HepG2 (cell line): ENCODE results near the gene CCDC97. TPM values are rescaled to one million over a fixed set of nuclear protein-coding genes. Genes with fewer than 3 reads are reported as not detected.

ENCODE experiments used
- ELK4 ChIP-seq: sonication (generic); formaldehyde crosslinking; IDR thresholded peaks from 2 replicates; pipeline ENCODE4 v1.9.0; 2021; ENCODE audit warnings: missing genetic modification reagents, borderline replicate concordance
- HES4 ChIP-seq: sonication (generic); formaldehyde crosslinking; IDR thresholded peaks from 2 replicates; pipeline ENCODE4 v1.9.0; 2021; ENCODE audit warnings: mild to moderate bottlenecking, missing genetic modification reagents, borderline replicate concordance
- HOXD1 ChIP-seq: sonication (generic); formaldehyde crosslinking; IDR thresholded peaks from 2 replicates; pipeline ENCODE4 v1.5.0; 2020; ENCODE audit warnings: missing genetic modification reagents
- MIXL1 ChIP-seq: IDR thresholded peaks from 2 replicates; pipeline ENCODE4 v1.6.1; 2016
- NFYB ChIP-seq: sonication (generic); formaldehyde crosslinking; IDR thresholded peaks from 2 replicates; pipeline ENCODE4 v1.4.0; 2020; ENCODE audit warnings: missing genetic modification reagents
- ZFYVE20 ChIP-seq: sonication (generic); formaldehyde crosslinking; IDR thresholded peaks from 2 replicates; pipeline ENCODE4 v1.8.0; 2023; ENCODE audit warnings: low read depth, mild to moderate bottlenecking, moderate library complexity, missing genetic modification reagents, borderline replicate concordance
- ZNF207 ChIP-seq: fragments of 450-650 bp; IDR thresholded peaks from 2 replicates; pipeline ENCODE4 v1.6.1; 2016; ENCODE audit warnings: antibody characterized with exemption, borderline replicate concordance
- ZNF329 ChIP-seq: sonication (generic); formaldehyde crosslinking; IDR thresholded peaks from 2 replicates; pipeline ENCODE4 v1.9.0; 2021; ENCODE audit warnings: low read depth, mild to moderate bottlenecking, missing genetic modification reagents
- ZNF350 ChIP-seq: sonication (generic); formaldehyde crosslinking; IDR thresholded peaks from 2 replicates; pipeline ENCODE4 v1.4.0; 2020; ENCODE audit warnings: mild to moderate bottlenecking, low read depth, missing genetic modification reagents, borderline replicate concordance
- ZNF441 ChIP-seq: sonication (generic); formaldehyde crosslinking; IDR thresholded peaks from 2 replicates; pipeline ENCODE4 v1.7.0; 2021; ENCODE audit warnings: missing genetic modification reagents, borderline replicate concordance
- ZNF646 ChIP-seq: sonication (generic); formaldehyde crosslinking; IDR thresholded peaks from 2 replicates; pipeline ENCODE4 v1.9.0; 2021; ENCODE audit warnings: mild to moderate bottlenecking, missing genetic modification reagents
- ZNF672 ChIP-seq: sonication (generic); formaldehyde crosslinking; IDR thresholded peaks from 2 replicates; pipeline ENCODE4 v1.8.1; 2022; ENCODE audit warnings: missing genetic modification reagents
- ZNF841 ChIP-seq: sonication (generic); formaldehyde crosslinking; IDR thresholded peaks from 2 replicates; pipeline ENCODE4 v1.8.1; 2023; ENCODE audit warnings: missing genetic modification reagents, borderline replicate concordance
- polyA plus RNA-seq, 8 experiments: library from polyadenylated mRNA; depleted of rRNA in 3 of 8; stranded (reverse) in 7 of 8; unstranded in 1 of 8; fragments of >200 nt; fragmentation: Illumina TruSeq in 4 of 8; extraction: Trizol in 4 of 8; gene quantifications; 2 replicates each; pipeline versions ENCODE4 v1.2.1 to v1.2.3, GENCODE V29; 2011 to 2016; ENCODE audit warnings: low read depth in 4 of 8, missing spikeins in 1 of 8, mixed read lengths in 1 of 8; ENCODE audit not compliant: insufficient read depth in 1 of 8
- total RNA-seq, 5 experiments: library from RNA; depleted of rRNA; stranded (reverse); fragments of >200 nt; fragmentation: Illumina TruSeq; extraction: Trizol; gene quantifications; 2 replicates each; pipeline ENCODE4 v1.2.3, GENCODE V29; 2016; ENCODE audit warnings: low read depth in 1 of 5
- TF ChIP-seq, protein P1 (sequence below): sonication (generic); formaldehyde crosslinking; IDR thresholded peaks from 2 replicates; pipeline ENCODE4 v1.5.0; 2020; ENCODE audit warnings: mild to moderate bottlenecking, missing genetic modification reagents, borderline replicate concordance

Gene CCDC97
- total and polyA plus RNA-seq, 2 of the 13 experiments (the other 11 are each of a cell fraction or from before 2014, with no cell fraction given) = 6.2 to 7.3 TPM

DNA sequence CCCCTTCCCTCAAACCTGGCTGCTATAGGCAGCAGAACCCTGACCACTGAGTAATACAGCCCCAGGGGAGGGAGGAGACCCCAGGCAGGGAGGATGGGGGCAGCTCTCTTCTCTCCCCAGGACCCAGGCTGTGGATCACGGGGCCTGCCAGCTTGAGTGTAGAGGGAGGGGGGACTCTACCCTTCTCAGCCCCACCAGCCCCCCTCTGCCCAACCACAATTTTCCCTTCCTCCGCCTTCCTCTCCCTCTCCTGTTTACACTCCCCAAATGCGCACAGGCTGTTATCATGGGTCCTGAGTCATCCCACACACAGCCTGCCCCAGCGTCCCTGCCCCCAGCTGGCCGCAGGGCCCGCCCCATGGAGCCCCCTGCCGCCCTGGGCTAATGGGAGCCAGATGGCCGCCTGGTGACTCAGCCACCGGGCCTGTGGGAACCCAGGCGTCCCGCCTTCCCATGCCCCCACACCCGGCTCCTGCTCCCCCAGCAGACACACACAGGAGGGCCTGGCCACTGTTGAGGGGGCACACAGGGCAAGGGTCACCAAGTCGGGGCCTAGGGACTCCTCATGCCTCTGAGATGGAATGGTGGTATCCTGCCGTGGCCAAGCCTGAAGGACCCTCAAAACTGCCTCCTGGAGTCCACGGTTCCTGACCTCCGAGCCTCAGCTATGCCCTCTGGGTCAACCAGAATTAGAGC is 13.6 kb downstream of the CCDC97 start (continued):
- TF ChIP-seq, protein P1, sequence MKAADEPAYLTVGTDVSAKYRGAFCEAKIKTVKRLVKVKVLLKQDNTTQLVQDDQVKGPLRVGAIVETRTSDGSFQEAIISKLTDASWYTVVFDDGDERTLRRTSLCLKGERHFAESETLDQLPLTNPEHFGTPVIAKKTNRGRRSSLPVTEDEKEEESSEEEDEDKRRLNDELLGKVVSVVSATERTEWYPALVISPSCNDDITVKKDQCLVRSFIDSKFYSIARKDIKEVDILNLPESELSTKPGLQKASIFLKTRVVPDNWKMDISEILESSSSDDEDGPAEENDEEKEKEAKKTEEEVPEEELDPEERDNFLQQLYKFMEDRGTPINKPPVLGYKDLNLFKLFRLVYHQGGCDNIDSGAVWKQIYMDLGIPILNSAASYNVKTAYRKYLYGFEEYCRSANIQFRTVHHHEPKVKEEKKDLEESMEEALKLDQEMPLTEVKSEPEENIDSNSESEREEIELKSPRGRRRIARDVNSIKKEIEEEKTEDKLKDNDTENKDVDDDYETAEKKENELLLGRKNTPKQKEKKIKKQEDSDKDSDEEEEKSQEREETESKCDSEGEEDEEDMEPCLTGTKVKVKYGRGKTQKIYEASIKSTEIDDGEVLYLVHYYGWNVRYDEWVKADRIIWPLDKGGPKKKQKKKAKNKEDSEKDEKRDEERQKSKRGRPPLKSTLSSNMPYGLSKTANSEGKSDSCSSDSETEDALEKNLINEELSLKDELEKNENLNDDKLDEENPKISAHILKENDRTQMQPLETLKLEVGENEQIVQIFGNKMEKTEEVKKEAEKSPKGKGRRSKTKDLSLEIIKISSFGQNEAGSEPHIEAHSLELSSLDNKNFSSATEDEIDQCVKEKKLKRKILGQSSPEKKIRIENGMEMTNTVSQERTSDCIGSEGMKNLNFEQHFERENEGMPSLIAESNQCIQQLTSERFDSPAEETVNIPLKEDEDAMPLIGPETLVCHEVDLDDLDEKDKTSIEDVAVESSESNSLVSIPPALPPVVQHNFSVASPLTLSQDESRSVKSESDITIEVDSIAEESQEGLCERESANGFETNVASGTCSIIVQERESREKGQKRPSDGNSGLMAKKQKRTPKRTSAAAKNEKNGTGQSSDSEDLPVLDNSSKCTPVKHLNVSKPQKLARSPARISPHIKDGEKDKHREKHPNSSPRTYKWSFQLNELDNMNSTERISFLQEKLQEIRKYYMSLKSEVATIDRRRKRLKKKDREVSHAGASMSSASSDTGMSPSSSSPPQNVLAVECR (CRISPR knock-in tag) = peak; percentile 57
- TF ChIP-seq ELK4 (CRISPR knock-in tag) = no peak
- TF ChIP-seq NFYB (CRISPR knock-in tag) = no peak
- TF ChIP-seq ZNF672 (CRISPR knock-in tag) = no peak
- no peak for TF ChIP-seq ZFYVE20 (CRISPR knock-in tag)
- TF ChIP-seq MIXL1 (CRISPR knock-in tag) = no peak
- TF ChIP-seq ZNF350 = peak; percentile 21
- TF ChIP-seq ZNF329 (CRISPR knock-in tag) = no peak
- TF ChIP-seq ZNF646 (CRISPR knock-in tag) = no peak
- TF ChIP-seq ZNF841 (CRISPR knock-in tag) = no peak
- TF ChIP-seq ZNF441 (CRISPR knock-in tag) = no peak; the same call in 1 of the 2 replicates
- TF ChIP-seq ZNF207 = no peak
- TF ChIP-seq HOXD1 (CRISPR knock-in tag) = no peak
- TF ChIP-seq HES4 (CRISPR knock-in tag) = no peak
